Fibroblast of upper back skin (primary cell): Measurements from ENCODE around the gene ZBTB8OS.
A peak's percentile ranks its signal among the peaks of the same experiment; 100 is the strongest.
"Not testable (repeated sequence)": the region's sequence is repeated elsewhere in the genome, so short reads cannot be mapped to it uniquely, and the experiment has no call there.

Experiments used
- DNase-seq: peaks from one replicate; pipeline ENCODE4 v3.0.0-alpha.2; 2013

ZBTB8OS gene

DNA sequence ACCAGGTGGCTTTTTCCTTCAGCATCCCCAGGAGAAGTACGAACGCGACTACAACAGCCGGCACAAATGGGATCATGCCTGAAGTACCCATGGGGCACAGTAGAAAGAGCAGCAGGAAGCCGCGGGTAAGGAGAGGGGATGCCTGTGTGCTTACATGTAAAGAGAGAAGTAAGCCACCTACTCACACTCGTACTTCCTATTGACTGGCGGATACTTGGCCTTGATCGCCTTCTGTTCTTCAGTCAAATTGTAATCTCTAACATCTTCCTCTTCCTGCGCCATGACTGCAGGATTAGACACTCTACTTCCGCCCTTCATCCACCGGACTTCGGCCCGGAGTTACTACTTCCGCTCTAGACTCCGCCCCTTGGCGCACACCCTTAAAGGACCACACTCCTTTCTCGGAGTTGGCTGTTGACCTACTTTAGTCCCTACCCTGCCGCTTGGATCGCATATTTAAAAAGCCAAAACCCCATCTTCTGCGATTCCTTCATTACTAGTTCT is at the start of gene ZBTB8OS:
TSS of gene ZBTB8OS (minus strand) at position 303 of the 504 bp plus-strand sequence. CDS start at position 282, 21 bp downstream.
- peak; percentile 93 for DNase-seq

DNA sequence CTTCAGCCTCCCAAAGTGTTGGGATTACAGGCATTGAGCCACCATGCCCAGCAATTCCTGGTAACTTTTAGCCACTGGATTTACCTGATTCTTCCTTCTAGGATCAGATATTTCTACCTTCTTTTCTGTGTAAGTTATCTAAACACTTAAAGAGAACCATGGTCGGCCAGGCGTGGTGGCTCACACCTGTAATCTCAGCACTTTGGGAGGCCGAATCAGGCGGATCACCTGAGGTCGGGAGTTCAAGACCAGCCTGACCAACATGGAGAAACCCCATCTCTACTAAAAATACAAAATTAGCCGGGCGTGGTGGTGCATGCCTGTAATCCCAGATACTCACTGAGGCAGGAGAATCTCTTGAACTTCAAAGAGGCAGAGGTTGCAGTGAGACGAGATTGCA is 46.6 kb upstream of the ZBTB8OS start:
- not testable (repeated sequence) for DNase-seq

DNA sequence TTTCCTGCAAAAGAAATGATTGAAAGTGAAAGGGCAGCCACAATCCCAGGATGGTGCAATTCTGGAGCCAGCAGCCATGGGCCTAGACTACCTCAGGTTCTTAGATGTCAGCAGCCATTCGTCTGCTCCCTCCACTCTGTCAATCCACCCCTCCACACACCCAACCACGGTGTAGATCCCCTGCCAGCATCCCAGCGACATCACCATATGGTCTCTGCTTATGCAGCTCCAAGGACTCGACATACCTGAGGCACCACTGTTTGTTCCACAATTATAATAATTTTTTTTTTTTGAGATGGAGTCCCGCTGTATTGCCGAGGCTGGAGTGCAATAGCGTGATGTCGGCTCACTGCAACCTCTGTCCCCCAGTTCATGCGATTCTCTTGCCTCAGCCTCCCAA is 45.7 kb upstream of the ZBTB8OS start:
- DNase-seq: no peak

DNA sequence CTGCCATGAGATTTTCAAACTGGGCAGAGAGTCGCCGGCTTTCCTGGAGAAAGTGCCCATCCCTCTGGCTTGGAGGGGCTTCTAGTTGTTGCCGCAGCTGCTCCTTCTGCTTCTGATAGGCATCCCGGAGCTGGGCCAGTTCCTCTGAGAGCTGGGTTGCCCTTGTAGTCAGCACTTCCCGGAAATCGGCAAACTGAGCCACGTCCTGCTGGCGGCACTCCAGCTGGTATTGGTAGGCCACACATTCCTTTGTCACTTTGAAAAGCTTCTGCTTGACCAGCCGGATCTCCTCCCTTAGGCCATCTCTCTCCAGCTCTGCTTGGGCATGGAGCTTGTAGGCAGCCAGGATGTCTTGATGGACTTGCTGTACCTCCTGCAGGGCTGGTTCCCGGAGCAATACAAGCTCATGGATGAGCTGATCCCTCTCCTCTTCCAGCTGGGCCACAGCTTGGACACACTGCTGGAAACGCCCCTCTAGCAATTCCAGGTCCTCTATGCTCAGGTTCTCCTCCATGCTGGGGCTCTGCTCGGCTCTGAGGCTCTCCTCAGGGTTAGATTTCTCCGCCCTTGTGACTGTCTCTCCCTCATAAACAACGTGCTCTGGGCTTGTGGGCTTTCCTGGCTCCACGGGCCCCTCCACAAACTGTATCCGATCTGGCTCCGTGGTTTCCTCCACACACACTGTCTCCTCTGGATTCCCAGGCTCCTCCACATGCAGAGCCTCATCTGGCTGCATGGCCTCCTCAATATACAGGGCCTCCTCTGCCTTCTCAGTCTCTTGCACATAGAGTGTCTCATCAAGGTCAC is 45.0 kb upstream of the ZBTB8OS start:
- peak; percentile 72 for DNase-seq

DNA sequence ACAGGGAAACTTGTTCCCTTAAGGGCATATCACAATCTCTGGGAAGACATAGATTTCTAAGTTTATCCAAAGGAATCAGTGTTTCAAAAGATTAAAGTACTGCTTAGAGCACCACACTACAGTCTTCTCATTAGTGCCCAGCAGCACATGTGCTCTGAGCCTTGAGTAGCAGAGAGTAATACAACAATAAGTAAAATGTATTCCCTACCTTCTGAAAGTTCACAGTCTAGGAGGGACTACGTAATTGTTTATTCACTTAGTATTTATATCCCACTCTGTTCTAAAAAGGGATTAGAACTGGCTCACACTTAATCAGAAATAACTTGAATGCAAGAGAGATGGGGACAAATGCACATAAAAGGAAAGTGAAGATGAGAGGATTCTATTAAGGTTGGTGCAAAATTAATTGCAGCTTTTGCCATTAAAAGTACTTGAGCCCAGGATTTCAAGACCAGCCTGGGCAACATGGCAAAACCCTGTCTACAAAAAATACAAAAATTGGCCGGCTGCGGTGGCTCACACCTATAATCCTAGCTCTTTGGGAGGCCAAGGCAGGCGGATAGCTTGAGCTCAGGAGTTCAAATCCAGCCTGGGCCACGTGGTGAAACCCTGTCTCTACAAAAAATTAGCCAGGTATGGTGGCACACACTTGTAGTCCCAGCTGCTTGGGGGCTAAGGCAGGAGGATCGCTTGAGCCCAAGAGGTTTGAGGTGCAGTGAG is 43.3 kb upstream of the ZBTB8OS start:
- no peak for DNase-seq

DNA sequence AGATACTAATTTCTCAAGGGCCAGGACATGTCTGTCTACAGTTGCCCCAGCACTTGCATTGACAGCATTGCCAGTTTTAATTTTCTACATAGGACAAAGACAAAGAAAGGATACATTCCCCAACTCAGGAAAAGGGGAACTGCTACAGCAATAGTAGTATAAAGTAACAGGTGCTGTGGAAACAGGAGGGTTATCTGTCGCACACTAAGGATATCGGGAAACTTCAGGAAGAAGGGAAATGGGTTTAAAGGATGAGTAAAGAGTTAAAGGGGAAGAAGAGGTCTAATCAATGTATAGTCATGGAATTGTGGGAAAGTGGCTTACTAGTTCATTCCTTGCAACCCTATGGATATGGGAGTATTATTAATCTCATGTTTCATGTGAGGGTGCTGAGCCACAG is 36.0 kb upstream of the ZBTB8OS start:
- no peak for DNase-seq

DNA sequence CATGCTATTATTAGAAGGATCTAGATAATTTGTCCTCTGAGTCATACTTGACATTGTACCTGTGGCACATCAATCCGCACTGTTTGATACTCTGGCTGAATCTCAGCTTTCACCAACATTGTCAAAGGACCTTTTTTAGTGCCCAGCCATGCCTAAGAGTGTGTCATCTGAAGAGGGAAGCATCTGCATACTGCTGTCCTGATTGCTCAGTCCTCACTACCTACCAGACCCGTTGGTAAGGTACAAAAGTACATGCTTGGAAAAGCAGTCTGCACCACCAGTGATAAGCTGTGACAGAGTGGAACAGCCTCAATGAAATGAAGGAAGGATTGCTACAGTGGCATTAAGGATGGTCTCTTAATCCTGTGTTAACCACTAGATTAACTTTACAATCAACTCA is 35.1 kb upstream of the ZBTB8OS start:
- no peak for DNase-seq

DNA sequence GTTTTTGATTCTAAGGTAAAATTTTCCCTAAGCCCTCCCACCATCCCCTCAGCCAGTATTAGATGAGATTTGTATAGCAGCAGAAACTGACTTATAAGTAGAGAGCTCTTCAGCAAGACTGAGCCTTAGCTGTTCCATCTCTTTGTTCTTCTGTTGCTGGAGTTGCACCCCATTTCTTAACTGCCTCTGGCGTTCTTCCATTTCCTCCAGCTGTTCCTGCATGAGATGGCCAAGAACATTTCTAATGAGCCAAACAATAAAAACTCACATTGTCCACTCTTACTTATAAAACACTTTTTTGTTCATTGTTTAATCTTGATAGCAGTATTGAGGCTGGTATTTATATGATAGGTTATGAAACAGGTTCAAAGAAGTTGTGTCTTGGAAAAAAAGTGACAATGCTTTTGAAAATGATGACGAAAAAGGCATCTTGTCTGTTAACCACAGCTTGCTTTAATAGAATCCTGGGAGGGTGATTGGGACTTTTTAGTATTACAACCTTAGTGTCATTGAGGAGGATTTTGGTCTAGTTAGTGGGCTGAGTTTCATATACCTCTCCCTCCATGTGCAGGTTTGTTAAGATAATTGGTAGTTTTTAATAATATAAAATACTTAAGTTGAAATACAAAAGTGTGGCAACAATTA is 33.9 kb upstream of the ZBTB8OS start:
- peak; percentile 54 for DNase-seq

DNA sequence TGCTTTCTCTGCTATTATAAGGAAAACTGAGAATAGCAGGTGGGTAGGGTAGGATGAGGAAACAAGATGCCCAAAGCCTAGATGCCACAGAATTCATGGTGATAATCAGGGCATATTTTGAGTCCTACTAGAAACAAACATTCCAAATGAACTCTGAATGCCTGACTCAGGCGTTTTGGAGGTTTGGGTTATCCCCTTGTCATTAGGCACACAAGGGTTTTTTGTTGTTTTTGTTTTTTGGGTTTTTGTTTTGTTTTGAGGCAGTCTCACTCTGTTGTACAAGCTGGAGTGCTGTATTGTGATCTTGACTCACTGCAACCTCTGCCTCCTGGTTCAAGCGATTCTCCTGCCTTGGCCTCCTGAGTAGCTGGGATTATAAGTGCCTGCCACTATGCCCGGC is 33.0 kb upstream of the ZBTB8OS start:
- DNase-seq: no peak

DNA sequence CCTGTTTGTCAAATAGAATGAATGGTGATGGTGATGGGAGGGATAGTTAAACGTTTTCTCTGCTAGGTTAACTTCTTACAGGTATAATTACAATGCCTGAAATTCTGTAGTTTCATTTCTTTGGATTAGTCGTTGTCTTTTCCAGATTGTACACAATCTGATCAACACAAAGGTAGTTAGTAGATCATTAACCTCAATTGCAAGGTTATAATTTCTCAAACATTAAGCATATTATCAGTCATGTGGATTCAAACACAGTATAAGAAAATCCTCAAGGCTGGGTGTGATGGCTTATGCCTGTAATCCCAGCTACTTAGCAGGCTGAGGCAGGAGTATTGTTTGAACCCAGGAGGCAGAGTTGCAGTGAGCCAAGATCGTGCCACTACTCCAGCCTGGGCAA is 31.6 kb upstream of the ZBTB8OS start:
- DNase-seq: no peak

DNA sequence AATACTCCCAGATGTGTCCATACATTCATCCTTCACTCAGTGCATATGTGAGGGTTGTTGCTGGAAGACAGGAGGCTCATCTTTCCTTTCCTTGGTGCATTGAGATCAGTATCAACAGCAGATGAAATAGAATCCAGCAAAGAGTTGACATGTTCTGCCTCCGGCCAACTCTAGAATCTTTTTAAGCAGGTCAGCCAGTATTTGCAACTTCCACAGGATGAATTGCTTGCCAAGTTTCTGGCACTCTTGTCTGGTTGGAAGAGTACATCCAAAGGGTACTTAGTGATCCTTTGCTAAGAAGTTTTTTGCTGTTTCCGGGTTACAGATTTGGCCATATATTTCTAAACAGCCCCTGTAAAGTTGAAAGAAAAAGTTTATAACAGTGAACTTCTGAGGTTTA is 31.2 kb upstream of the ZBTB8OS start:
- DNase-seq: no peak

DNA sequence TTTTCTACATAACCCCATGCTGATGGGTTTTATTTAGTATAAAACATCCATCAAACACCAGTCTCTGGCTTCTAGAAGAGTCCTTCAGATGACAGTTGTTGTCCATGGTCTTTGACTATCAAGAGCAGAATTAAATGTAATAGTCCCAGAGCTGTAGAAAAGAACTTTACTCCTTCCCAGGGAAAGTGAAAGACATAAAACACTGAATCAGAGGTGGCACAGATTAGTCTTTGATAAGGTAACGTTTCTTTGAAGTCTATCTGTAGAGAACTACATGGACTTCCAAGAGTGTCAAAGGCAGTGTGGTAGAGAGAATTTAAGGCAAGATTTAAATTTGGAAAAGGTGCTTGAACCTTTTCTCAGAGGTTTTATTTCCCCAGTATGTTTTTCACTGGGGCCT is 30.3 kb upstream of the ZBTB8OS start:
- no peak for DNase-seq

DNA sequence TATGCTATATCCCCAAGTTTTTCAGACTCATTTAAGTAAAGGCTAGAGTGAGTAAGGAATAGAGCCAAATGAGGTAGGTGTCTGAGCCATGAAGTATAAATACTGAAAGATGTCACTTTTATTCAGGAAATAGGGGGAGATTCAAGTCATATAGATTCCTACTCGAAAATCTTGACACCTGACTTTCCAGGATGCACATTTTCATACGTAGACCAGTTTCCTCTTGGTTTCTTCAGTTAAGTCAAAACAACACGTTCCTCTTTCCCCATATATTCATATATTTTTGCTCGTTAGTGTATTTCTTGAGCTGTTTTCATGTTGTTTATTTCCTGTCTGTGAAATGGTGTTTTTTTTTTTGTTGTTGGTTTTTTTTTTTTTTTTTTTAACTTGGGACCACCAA is 29.6 kb upstream of the ZBTB8OS start:
- DNase-seq: not testable (repeated sequence)

DNA sequence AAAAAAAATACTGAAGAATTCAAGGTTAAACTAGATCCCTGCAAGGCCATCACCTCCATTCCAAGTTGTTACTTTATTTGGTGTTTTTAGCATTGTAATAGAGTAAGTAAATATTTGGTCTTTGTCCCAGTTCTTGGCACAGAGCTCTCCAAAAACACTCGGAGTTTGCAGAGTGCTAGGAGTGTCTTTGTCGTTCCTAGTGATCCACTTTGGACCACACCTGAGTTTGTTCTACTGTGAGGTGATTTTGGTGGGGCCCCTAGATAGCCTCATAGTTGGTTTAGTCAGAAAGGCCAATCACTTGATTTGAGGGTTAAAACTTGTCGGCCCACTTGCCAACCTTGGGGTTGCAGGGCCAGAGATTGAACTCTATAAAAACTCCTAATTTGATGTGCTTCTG is 26.6 kb upstream of the ZBTB8OS start:
- DNase-seq: no peak

DNA sequence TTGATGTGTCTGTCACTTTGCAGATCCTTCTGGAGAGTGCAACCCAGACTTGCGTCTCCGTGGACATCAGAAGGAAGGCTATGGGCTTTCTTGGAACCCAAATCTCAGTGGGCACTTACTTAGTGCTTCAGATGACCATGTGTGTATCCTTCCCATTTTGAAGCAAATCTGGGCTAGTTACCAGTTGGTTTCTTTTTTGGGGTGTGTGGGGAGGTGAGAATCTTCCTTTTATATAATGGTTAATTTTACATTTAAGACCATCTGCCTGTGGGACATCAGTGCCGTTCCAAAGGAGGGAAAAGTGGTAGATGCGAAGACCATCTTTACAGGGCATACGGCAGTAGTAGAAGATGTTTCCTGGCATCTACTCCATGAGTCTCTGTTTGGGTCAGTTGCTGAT is 18.4 kb upstream of the ZBTB8OS start:
- DNase-seq: not testable (repeated sequence)

DNA sequence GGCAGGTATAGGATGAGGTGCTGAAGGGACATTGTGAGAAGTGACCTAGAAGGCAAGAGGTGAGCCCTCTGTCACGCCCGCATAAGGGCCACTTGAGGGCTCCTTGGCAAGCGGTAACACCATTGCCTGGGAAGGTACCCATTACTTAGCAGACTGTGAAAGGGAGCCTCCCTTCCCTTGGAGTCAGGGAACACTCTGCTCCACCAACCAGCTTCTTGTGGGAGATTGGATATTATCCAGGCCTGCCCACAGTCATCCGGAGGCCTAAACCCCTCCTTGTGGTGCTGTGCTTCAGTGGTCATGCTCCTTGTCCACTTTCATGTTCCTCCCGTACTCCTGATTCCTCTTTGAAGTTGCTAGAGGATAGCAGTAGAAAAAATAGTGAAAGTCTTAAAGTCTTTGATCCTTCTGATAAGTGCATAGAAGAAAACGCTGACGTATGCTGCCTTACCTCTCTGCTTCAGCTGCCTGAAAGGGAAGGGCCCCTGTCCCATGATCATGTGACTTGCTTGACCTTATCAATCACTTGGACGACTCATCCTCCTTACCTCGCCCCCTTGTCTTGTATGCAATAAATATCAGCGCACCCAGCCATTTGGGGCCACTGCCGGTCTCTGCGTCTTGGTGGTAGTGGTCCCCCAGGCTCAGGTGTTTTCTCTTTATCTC is 16.7 kb upstream of the ZBTB8OS start:
- DNase-seq: no peak

DNA sequence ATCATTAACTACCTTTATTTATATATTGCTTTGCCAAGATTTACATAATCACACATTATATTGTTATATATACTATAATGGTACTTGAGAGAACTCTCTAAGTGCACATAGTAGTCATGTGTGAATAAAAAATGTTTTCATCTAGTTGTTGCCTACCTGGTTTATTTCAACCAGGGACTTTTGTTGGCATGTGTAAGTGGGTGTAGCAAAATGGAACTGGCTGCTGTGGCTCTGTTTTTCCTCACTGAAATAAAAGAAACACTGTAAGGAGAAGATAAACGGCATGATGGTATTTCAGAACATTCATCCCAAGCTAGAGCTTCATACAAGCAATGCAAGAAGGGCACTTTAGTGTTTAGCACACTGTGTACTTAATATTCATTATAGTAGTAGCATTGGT is 15.6 kb upstream of the ZBTB8OS start:
- DNase-seq: no peak

DNA sequence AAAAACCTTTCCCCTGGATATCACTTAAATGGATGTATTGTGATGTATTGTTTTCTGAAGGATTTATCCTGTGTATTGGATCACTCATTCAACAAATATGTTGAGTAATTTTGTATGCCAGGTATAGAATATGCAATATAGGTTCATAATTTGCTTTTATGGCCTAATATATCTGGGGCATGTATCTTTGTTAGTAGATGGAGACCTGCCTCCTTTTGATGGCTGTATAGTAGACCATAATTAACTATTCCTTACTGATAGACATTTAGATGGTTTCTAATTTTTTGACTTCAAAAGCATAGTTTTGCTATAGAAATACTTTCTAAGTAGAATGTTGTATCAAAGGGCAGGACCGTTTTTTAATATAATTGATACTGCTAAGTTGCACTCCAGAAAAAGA is 9.2 kb upstream of the ZBTB8OS start:
- no peak for DNase-seq

DNA sequence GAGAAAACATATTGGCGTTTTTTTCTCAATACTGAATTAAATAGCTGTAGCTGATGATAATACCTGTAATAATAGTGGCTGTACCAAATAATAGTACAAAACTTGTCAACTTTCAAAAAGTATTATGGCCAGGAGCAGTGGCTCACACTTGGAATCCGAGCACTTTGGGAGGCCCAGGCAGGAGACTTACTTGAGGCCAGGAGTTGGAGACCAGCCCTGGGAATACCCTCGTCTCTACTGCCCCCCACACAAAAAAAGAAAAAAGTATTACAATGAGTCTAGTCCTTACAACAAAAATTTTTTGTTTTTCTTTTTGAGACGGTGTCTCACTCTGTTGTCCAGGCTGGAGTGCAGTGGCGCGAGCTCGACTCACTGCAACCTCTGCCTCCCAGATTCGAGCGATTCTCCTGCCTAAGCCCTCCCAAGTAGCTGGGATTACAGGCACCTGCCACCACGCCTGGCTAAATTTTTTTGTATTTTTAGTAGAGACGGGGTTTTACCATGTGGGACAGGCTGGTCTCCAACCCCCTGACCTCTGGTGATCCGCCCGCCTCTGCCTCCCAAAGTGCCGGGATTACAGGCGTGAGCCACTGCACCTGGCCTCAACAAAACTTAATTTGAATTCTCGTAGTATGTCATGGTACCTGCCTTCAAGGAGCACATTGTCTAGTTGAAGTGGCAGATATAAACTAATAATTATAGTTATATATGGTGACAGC is 2.1 kb upstream of the ZBTB8OS start:
- DNase-seq: no peak

DNA sequence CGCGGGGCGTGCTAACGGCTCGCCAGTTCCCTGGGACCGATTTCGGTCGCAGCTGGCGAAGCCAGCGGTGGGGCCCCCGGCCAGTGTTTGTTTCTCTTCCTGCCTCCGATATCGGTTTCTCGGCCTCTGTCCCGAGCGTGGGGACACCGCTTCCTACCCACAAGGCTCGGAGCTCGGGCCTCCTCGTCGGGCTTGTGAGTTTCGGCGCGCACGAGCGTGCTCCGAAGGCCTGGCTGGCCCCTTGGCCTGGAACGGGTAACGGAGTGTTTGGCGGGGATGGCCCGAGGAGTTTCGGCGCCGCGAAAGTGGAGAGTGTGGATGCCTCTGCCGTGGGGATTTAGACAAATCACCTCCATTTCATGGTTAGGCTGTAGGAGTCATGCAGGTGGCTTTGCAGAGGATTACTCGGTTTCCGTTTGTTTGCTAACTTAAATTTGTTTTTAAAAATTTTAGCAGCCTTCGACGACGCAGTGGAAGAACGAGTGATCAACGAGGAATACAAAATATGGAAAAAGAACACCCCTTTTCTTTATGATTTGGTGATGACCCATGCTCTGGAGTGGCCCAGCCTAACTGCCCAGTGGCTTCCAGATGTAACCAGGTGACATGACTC is 1.2 kb upstream of the ZBTB8OS start:
- DNase-seq: no peak

DNA sequence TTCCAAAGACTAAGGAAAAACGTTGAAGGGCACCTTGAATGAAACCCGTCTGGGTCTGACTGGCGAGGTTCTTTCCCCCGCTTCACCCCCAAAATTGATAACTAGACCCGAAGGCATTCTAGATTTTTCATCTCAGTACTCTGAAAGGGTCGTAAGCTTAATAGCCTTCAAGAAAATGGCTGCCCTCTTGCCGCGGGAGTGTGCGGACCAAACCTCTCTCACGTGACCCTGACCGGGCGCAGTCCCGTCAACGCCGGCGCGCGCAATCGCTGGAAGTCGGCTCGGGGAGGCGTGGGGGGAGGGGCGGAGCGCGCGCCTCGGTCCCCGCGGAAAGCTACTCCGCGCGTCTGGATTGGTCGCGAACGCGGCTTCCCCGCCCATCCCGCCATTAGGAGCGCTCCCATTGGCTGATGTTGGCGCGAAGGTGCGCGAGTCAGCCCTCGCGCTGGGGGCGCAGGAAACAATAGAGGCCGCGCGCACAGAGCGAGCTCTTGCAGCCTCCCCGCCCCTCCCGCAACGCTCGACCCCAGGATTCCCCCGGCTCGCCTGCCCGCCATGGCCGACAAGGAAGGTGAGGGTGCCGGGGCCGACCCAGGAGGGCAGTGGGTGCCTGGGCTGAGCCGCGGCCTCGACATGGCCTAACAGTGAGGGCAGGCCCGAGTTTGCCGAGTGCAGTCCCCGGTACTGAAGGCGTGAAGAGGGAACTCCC is 556 bp upstream of the ZBTB8OS start, which contains the start of gene RBBP4:
TSS of gene RBBP4 (plus strand) at position 457 of the 709 bp plus-strand sequence. CDS start at position 556, 99 bp downstream.
- peak; percentile 97 for DNase-seq
